Measurements from ENCODE around the gene TPP1. TPM values are rescaled to one million over a fixed set of nuclear protein-coding genes. Genes with fewer than 3 reads are reported as not detected.

The TPP1 gene
- total RNA-seq, 3 donors from 2014 or later, result 27.2 to 71.4 (median 38.2) TPM

DNA sequence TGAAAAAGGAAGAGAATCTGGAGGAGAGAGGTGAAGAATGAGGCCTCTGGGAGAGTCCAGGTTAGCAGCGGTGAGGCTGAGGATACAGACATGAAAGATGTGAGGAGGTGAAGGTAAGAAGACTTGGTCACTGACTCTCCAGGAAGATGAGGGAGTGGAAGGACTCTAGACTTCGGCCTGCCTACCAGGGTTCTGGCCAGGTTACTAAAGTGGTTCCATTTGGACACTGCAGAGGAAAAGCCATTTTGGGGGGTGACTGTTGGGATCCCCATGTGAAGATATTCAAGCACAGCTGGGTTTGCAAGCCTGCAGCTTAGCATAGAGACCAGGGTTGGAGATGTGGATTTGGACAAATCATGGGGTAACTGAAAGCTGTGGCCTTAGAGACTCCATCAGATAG lies 28.6 kb upstream of the TPP1 start:
- H3K27ac ChIP-seq, result peak overlapping the region; percentile 6 to 89

DNA sequence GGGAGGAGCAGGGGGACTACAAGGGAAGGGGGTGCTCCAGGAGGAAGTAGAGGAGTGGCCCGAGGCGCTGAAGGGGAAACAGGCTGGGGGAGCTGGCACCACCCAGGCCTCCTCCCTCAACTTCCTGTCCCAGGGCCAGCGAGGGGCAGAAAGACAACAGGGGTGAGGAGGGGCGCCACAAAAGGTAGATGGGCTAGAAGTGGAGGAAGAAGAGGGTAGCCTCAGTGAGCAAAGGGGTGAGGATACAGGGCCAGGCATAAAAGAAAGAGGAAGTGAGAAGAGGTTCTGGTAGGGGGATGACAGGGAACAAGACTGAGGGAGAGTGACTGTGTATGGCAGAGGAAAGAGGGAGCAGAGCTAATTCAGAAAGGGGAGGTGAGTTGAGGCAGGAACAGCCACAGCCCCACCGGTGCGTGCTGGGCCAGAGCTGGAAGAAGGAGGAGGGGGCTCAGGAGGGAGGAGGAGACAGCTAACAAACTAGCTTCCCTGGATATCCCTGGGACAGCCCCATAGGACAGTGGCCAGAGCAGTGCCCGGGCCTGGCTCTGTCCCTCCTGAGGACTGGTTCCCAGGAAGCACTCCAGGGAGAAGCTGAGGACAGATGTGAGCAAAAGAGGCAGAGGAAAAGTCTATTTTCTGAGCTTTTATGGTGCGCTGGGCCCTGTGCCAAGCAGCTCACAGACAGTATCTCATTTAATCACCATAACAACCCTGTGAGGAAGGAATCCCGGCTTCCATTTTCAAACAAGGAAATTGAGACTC lies 27.9 kb upstream of the TPP1 start:
- peak overlapping the region in 1 of 3 donors; percentile 17 for H3K4me3 ChIP-seq
- no peaks in the 10 kb centered on the region for H3K27me3 ChIP-seq
- TF ChIP-seq, protein P1, sequence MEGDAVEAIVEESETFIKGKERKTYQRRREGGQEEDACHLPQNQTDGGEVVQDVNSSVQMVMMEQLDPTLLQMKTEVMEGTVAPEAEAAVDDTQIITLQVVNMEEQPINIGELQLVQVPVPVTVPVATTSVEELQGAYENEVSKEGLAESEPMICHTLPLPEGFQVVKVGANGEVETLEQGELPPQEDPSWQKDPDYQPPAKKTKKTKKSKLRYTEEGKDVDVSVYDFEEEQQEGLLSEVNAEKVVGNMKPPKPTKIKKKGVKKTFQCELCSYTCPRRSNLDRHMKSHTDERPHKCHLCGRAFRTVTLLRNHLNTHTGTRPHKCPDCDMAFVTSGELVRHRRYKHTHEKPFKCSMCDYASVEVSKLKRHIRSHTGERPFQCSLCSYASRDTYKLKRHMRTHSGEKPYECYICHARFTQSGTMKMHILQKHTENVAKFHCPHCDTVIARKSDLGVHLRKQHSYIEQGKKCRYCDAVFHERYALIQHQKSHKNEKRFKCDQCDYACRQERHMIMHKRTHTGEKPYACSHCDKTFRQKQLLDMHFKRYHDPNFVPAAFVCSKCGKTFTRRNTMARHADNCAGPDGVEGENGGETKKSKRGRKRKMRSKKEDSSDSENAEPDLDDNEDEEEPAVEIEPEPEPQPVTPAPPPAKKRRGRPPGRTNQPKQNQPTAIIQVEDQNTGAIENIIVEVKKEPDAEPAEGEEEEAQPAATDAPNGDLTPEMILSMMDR (IDR thresholded peaks at IDR 0.05), result no peak
- TF ChIP-seq POLR2A (IDR thresholded peaks at IDR 0.05) (no peak), POLR2AphosphoS5 (IDR thresholded peaks at IDR 0.05) (no peak)
- intact Hi-C loops (cut with DNase I; ENCODE audit: low total_unique reads), result no loop called here
- H3K9me3 ChIP-seq, result no peaks in the 10 kb centered on the region
- no peaks in the 10 kb centered on the region for H3K4me1 ChIP-seq
- H3K27ac ChIP-seq, result peak overlapping the region; percentile 61 to 89
- DNase-seq (ENCODE audit: low spot score in 2 of 2), result no peak
- no peaks in the 10 kb centered on the region for H3K36me3 ChIP-seq

More for the DNA sequence above, 28.6 kb upstream of the TPP1 start:
- H3K27me3 ChIP-seq, result no peaks in the 10 kb centered on the region
- no peaks in the 10 kb centered on the region for H3K9me3 ChIP-seq
- intact Hi-C loops (cut with DNase I; ENCODE audit: low total_unique reads), result no loop called here
- DNase-seq (ENCODE audit: low spot score in 2 of 2), result no peak
- H3K4me1 ChIP-seq, result no peaks in the 10 kb centered on the region
- TF ChIP-seq, protein P1 (IDR thresholded peaks at IDR 0.05), result no peak
- TF ChIP-seq POLR2AphosphoS5 (IDR thresholded peaks at IDR 0.05), result no peak
- no peak for TF ChIP-seq POLR2A (IDR thresholded peaks at IDR 0.05)
- H3K36me3 ChIP-seq, result no peaks in the 10 kb centered on the region
- H3K4me3 ChIP-seq, result no peak overlapping the region

DNA sequence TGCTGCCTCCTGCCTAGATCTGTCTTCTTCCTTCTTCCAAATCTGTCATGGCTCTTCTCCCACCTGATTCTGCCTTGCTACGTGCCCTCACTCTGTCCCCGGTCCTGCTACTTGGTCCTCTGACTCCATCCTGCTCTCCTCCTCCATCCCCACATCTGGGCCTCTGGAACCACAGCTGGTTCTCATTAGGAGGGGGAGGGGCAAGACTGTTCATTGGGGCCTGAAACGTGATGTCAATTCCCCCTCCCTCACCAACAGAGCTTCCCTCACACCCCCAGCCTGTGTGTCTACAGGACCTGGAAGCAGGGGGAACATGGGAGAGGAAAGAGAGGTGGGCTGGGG lies 27.3 kb upstream of the TPP1 start:
- H3K4me3 ChIP-seq, result peak overlapping the region in 1 of 3 donors; percentile 17
- TF ChIP-seq POLR2AphosphoS5 (IDR thresholded peaks at IDR 0.05), result peak in 2 of 3 donors; percentile 7 to 36
- no peak for TF ChIP-seq POLR2A (IDR thresholded peaks at IDR 0.05)
- TF ChIP-seq, protein P1 (IDR thresholded peaks at IDR 0.05), result no peak
- no peak for DNase-seq (ENCODE audit: low spot score in 2 of 2)
- H3K27me3 ChIP-seq, result no peaks in the 10 kb centered on the region
- intact Hi-C loops (cut with DNase I; ENCODE audit: low total_unique reads), result no loop called here
- H3K36me3 ChIP-seq, result no peaks in the 10 kb centered on the region
- H3K9me3 ChIP-seq, result no peaks in the 10 kb centered on the region
- no peaks in the 10 kb centered on the region for H3K4me1 ChIP-seq
- H3K27ac ChIP-seq, result peak overlapping the region; percentile 61 to 89

DNA sequence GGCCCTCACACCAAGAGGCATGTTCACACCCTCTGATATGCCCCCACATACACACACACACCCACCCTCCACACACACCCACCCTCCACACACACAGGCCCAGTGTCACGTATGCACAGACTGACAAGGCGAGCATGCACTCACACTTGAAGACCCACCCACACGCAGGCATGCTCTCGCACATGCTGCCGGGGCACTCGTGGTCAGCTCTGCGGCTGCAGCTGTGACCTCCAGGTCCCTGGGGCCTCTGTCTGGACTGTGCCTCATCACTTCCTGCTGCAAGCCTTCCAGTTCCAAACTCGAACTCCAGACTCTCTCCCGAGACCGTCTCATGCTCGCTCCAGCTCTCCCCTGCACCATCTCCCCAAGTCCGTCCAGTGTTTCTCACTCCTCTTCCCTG lies 26.8 kb upstream of the TPP1 start:
- DNase-seq (ENCODE audit: low spot score in 2 of 2), result no peak
- Histone ChIP-seq H3K27ac (peak overlapping the region in 1 of 2 donors; percentile 89), H3K36me3 (no peaks in the 10 kb centered on the region), H3K27me3 (no peaks in the 10 kb centered on the region), H3K4me3 (peak overlapping the region in 1 of 3 donors; percentile 17), H3K4me1 (no peaks in the 10 kb centered on the region), H3K9me3 (no peaks in the 10 kb centered on the region)
- intact Hi-C loops (cut with DNase I; ENCODE audit: low total_unique reads), result no loop called here
- TF ChIP-seq POLR2A (IDR thresholded peaks at IDR 0.05), result no peak
- TF ChIP-seq, protein P1 (IDR thresholded peaks at IDR 0.05), result no peak
- no peak for TF ChIP-seq POLR2AphosphoS5 (IDR thresholded peaks at IDR 0.05)

DNA sequence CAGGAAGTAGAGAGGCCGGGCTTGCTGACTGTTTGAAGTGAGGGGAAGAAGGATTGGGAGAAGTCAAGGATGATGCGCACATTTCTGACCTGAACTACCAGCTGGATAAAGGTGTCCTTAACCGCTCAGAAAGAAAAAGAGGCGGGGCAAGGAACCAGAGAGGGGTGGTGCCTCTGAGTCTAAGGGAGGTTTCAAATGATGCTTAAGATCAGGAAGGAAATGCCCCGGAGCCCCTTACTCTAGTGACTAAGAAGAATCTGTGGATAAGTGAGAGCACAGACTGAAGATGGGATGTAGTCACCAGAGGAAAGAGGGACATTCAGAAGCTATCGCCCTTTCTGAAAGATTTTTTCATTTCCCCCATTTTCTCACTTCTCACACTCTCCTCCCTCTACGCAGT lies 23.7 kb upstream of the TPP1 start:
- no peak for DNase-seq (ENCODE audit: low spot score in 2 of 2)
- no peak for TF ChIP-seq POLR2AphosphoS5 (IDR thresholded peaks at IDR 0.05)
- TF ChIP-seq, protein P1 (IDR thresholded peaks at IDR 0.05), result no peak
- no peak for TF ChIP-seq POLR2A (IDR thresholded peaks at IDR 0.05)
- Histone ChIP-seq H3K4me1 (peaks cover 7 to 9% of the 10 kb centered on the region in 2 donors), H3K4me3 (no peak overlapping the region), H3K27me3 (no peaks in the 10 kb centered on the region), H3K27ac (no peak overlapping the region), H3K9me3 (no peaks in the 10 kb centered on the region), H3K36me3 (no peaks in the 10 kb centered on the region)
- intact Hi-C loops (cut with DNase I; ENCODE audit: low total_unique reads), result no loop called here

All from breast epithelium (tissue), 4 donors.